Measurements from ENCODE around the gene OR52N5. TPM values are rescaled to one million over a fixed set of nuclear protein-coding genes. Genes with fewer than 3 reads are reported as not detected.

The OR52N5 gene
- total and polyA plus RNA-seq, 2 donors (not counting 1 experiment from before 2014, with no cell fraction given): not detected

- Histone ChIP-seq H3K79me2 (ENCODE audit: control insufficient read depth, insufficient read depth, low read length) (no peaks in the 10 kb centered on the region), H3K4me3 (ENCODE audit: control extremely low read depth in 1 of 5, extremely low read depth in 1 of 5, insufficient read depth in 1 of 5, low read depth in 2 of 5, low read length in 4 of 5) (no peak within 1 kb of the TSS), H3K9ac (ENCODE audit: low read length) (no peak within 1 kb of the TSS), H3K9me3 (ENCODE audit: control extremely low read depth in 1 of 3, control insufficient read depth in 2 of 3, insufficient read depth in 1 of 3, low read length in 2 of 3) (no peaks in the 10 kb centered on the region), H2AFZ (ENCODE audit: insufficient read depth, low read depth, low read length, poor library complexity, severe bottlenecking) (no peak within 1 kb of the TSS), H4K20me1 (ENCODE audit: control insufficient read depth, insufficient read depth, low read length, poor library complexity, severe bottlenecking) (no peaks in the 10 kb centered on the region), H3K4me2 (replicated peaks; ENCODE audit: low read depth, low read length, poor library complexity, severe bottlenecking) (no peak within 1 kb of the TSS), H3K36me3 (replicated peaks in 1 of 2; ENCODE audit: control extremely low read depth in 1 of 2, control insufficient read depth in 1 of 2, extremely low read depth in 1 of 2, insufficient read depth in 2 of 2, low read length in 1 of 2) (no peaks in the 10 kb centered on the region), H3K27me3 (replicated peaks in 1 of 4; ENCODE audit: control extremely low read depth in 1 of 4, control insufficient read depth in 3 of 4, insufficient read depth in 4 of 4, low read length in 3 of 4) (peaks cover 0 to 2% (median 0%) of the 10 kb centered on the region in 4 experiments), H3K4me1 (ENCODE audit: control insufficient read depth in 2 of 2, insufficient read depth in 2 of 2, low read length in 2 of 2) (no peaks in the 10 kb centered on the region), H3K27ac (ENCODE audit: low read length in 2 of 2) (no peak within 1 kb of the TSS)
- no peaks in the 10 kb centered on the region for H3K4me1 Mint-ChIP-seq
- CTCF ChIA-PET: no interaction called here
- intact Hi-C loops (cut with micrococcal nuclease): no loop called here
- no peak for DNase-seq
- no peak within 1 kb of the TSS for H3K4me3 Mint-ChIP-seq
- H3K27ac Mint-ChIP-seq: no peak within 1 kb of the TSS
- H3K27me3 Mint-ChIP-seq: peaks cover 18% of the 10 kb centered on the region
- 93% methylated on average over 3 of the region's 3 CpGs for WGBS (ENCODE audit: insufficient coverage)
- no peak for TF ChIP-seq EZH2 (IDR thresholded peaks at IDR 0.05; ENCODE audit: borderline replicate concordance, insufficient read depth, low read depth, low read length, poor library complexity, severe bottlenecking)
- TF ChIP-seq, protein P1, sequence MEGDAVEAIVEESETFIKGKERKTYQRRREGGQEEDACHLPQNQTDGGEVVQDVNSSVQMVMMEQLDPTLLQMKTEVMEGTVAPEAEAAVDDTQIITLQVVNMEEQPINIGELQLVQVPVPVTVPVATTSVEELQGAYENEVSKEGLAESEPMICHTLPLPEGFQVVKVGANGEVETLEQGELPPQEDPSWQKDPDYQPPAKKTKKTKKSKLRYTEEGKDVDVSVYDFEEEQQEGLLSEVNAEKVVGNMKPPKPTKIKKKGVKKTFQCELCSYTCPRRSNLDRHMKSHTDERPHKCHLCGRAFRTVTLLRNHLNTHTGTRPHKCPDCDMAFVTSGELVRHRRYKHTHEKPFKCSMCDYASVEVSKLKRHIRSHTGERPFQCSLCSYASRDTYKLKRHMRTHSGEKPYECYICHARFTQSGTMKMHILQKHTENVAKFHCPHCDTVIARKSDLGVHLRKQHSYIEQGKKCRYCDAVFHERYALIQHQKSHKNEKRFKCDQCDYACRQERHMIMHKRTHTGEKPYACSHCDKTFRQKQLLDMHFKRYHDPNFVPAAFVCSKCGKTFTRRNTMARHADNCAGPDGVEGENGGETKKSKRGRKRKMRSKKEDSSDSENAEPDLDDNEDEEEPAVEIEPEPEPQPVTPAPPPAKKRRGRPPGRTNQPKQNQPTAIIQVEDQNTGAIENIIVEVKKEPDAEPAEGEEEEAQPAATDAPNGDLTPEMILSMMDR (IDR thresholded peaks at IDR 0.05): no peak
- no peak for ATAC-seq (ENCODE audit: low read depth)
- H3K9me3 Mint-ChIP-seq (ENCODE audit: insufficient read depth): no peaks in the 10 kb centered on the region
- POLR2A ChIA-PET: no interaction called here
Measured at GRCh38 chr11:5791165-5791564, 8.0 kb upstream of the OR52N5 start, which contains the start of gene OR52N1. Gene OR52N1, minus strand, starts transcription at chr11:5791265. Its CDS starts 2,449 bp downstream, at chr11:5788816.

DNA sequence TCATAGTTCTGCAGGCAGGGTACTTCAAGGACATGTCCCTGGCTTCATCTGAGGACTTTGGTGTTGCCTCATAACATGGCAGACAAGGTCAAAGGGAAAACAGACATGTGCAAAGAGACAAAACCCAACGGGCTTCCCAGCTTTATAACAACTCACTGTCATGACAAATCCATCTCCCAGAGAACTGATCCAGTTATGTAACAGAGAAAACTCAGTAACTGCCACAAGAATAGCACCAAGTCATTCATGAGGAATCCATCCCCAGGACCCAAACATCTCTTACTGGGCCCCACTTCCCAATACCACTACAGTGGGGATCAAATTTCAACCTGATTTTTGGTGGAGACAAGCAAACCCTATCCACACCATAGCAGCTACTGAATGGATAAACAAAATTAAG is 16.1 kb downstream of the OR52N5 start:
- no peak overlapping the region for H3K4me3 ChIP-seq (ENCODE audit: control extremely low read depth in 1 of 5, extremely low read depth in 1 of 5, insufficient read depth in 1 of 5, low read depth in 2 of 5, low read length in 4 of 5)
- no peak for DNase-seq
- H3K4me1 ChIP-seq (ENCODE audit: control insufficient read depth in 2 of 2, insufficient read depth in 2 of 2, low read length in 2 of 2): no peaks in the 10 kb centered on the region
- no peaks in the 10 kb centered on the region for H3K27me3 ChIP-seq (replicated peaks in 1 of 4; ENCODE audit: control extremely low read depth in 1 of 4, control insufficient read depth in 3 of 4, insufficient read depth in 4 of 4, low read length in 3 of 4)
- CTCF ChIA-PET: no interaction called here
- no peak overlapping the region for H2AFZ ChIP-seq (ENCODE audit: insufficient read depth, low read depth, low read length, poor library complexity, severe bottlenecking)
- no peaks in the 10 kb centered on the region for H3K9me3 ChIP-seq (ENCODE audit: control extremely low read depth in 1 of 3, control insufficient read depth in 2 of 3, insufficient read depth in 1 of 3, low read length in 2 of 3)
- Mint-ChIP-seq H3K27me3 (no peaks in the 10 kb centered on the region), H3K9me3 (ENCODE audit: insufficient read depth) (no peaks in the 10 kb centered on the region), H3K4me1 (no peaks in the 10 kb centered on the region), H3K4me3 (no peak overlapping the region), H3K27ac (no peak overlapping the region)
- intact Hi-C loops (cut with micrococcal nuclease): no loop called here
- H3K4me2 ChIP-seq (replicated peaks; ENCODE audit: low read depth, low read length, poor library complexity, severe bottlenecking): no peak overlapping the region
- POLR2A ChIA-PET: no interaction called here
- H4K20me1 ChIP-seq (ENCODE audit: control insufficient read depth, insufficient read depth, low read length, poor library complexity, severe bottlenecking): no peaks in the 10 kb centered on the region
- no peak for ATAC-seq (ENCODE audit: low read depth)
- no peaks in the 10 kb centered on the region for H3K79me2 ChIP-seq (ENCODE audit: control insufficient read depth, insufficient read depth, low read length)
- no peaks in the 10 kb centered on the region for H3K36me3 ChIP-seq (replicated peaks in 1 of 2; ENCODE audit: control extremely low read depth in 1 of 2, control insufficient read depth in 1 of 2, extremely low read depth in 1 of 2, insufficient read depth in 2 of 2, low read length in 1 of 2)
- no peak overlapping the region for H3K27ac ChIP-seq (ENCODE audit: low read length in 2 of 2)
- no peak overlapping the region for H3K9ac ChIP-seq (ENCODE audit: low read length)
- WGBS (ENCODE audit: insufficient coverage): 78% methylated on average over 1 of the region's 1 CpG
- TF ChIP-seq EZH2 (IDR thresholded peaks at IDR 0.05; ENCODE audit: borderline replicate concordance, insufficient read depth, low read depth, low read length, poor library complexity, severe bottlenecking): no peak
- TF ChIP-seq, protein P1 (IDR thresholded peaks at IDR 0.05): no peak
